Caco-2 (cell line): ENCODE results near the gene AKT3. TPM values are rescaled to one million over a fixed set of nuclear protein-coding genes. Genes with fewer than 3 reads are reported as not detected.

Source experiments
- BruUV-seq: library from RNA; stranded (reverse); fragments of 400-500 nt; replicated peaks from 2 replicates; lab custom pipeline; 2021; lab: Mats Ljungman, UMichigan
- CTCF ChIA-PET: fragments of 300-600 bp; sonication (Branson Sonifier 250); formaldehyde crosslinking; loops from one replicate; lab custom pipeline; 2022; ENCODE audit warnings: antibody characterized with exemption; lab: Charles Lee
- POLR2A ChIA-PET: fragments of 300-600 bp; sonication (Branson Sonifier 250); formaldehyde crosslinking; loops from one replicate; lab custom pipeline; 2022; ENCODE audit warnings: antibody characterized with exemption; lab: Charles Lee
- DNase-seq, 2 experiments: peaks; one replicate each; pipeline versions ENCODE4 v3.0.0 to v3.0.0-alpha.2; 2020 to 2022
- H3K27me3 ChIP-seq: replicated peaks from 2 replicates; pipeline ENCODE4 v1.6.0; 2011; ENCODE audit warnings: low read length; ENCODE audit not compliant: control insufficient read depth, insufficient read depth
- H3K36me3 ChIP-seq: 2 replicates; pipeline ENCODE4 v1.5.1; 2011; ENCODE audit warnings: low read length; ENCODE audit not compliant: control insufficient read depth, insufficient read depth
- H3K4me1 ChIP-seq: fragments of 250-450 bp; sonication (Bioruptor Pico); 2 replicates; pipeline ENCODE4 v1.5.1; 2020; ENCODE audit warnings: mild to moderate bottlenecking
- H3K4me3 ChIP-seq: 2 replicates; pipeline ENCODE4 v1.5.1; 2011; ENCODE audit warnings: low read depth, mild to moderate bottlenecking, control low read depth, low read length
- H3K9me3 ChIP-seq: fragments of 250-450 bp; sonication (Bioruptor Pico); 2 replicates; pipeline ENCODE4 v1.5.1; 2020; ENCODE audit warnings: mild to moderate bottlenecking, moderate library complexity
- H3K27ac Mint-ChIP-seq: one replicate; pipeline ENCODE4 v1.8.0; 2022; ENCODE audit warnings: mixed read lengths; ENCODE audit not compliant: unreplicated experiment
- H3K27me3 Mint-ChIP-seq: one replicate; pipeline ENCODE4 v1.8.0; 2022; ENCODE audit warnings: mixed read lengths; ENCODE audit not compliant: insufficient read depth, unreplicated experiment
- H3K36me3 Mint-ChIP-seq: one replicate; pipeline ENCODE4 v1.8.0; 2022; ENCODE audit warnings: mild to moderate bottlenecking, mixed read lengths; ENCODE audit not compliant: insufficient read depth, unreplicated experiment
- H3K4me1 Mint-ChIP-seq: one replicate; pipeline ENCODE4 v1.8.0; 2022; ENCODE audit warnings: low read depth, mixed read lengths; ENCODE audit not compliant: unreplicated experiment
- H3K4me3 Mint-ChIP-seq: one replicate; pipeline ENCODE4 v1.8.0; 2022; ENCODE audit warnings: mild to moderate bottlenecking, moderate library complexity, mixed read lengths; ENCODE audit not compliant: unreplicated experiment
- H3K9me3 Mint-ChIP-seq: one replicate; pipeline ENCODE4 v1.8.0; 2022; ENCODE audit warnings: mixed read lengths; ENCODE audit not compliant: unreplicated experiment
- CTCF ChIP-seq, 2 experiments: fragments of 200-600 bp in 1 of 2; IDR thresholded peaks; 1 replicate in 1 of 2; 2 replicates in 1 of 2; pipeline versions ENCODE4 v1.5.1 to v1.8.0; 2011 to 2022; ENCODE audit warnings: antibody characterized with exemption in 1 of 2, control low read depth in 1 of 2, inconsistent platforms in 1 of 2, low read depth in 1 of 2, low read length in 1 of 2, mild to moderate bottlenecking in 1 of 2, moderate library complexity in 1 of 2; ENCODE audit not compliant: insufficient read depth in 1 of 2, severe bottlenecking in 1 of 2, unreplicated experiment in 1 of 2
- intact Hi-C: fragments of 100-400 bp; cut with micrococcal nuclease; formaldehyde crosslinking; loops from one replicate; pipeline ENCODE4 v1.10.0; 2022; ENCODE audit not compliant: unreplicated experiment
- total RNA-seq: library from RNA; stranded (reverse); gene quantifications from 2 replicates; pipeline ENCODE4 v1.2.3, GENCODE V29; 2022

The AKT3 gene
- total RNA-seq, 1 experiment from 2014 or later: 3.7 TPM

GRCh38 chr1:243791586-243792267 lies 58.3 kb downstream of the AKT3 start:
- no peaks in the 10 kb centered on the region for H3K9me3 ChIP-seq

GRCh38 chr1:243790404-243790803 lies 59.6 kb downstream of the AKT3 start:
- H3K27ac Mint-ChIP-seq: no peak overlapping the region
- H3K4me3 ChIP-seq: no peak overlapping the region
- H3K27me3 ChIP-seq: no peaks in the 10 kb centered on the region
- H3K9me3 Mint-ChIP-seq: no peaks in the 10 kb centered on the region
- DNase-seq: no peak
- H3K36me3 ChIP-seq: no peaks in the 10 kb centered on the region
- no peaks in the 10 kb centered on the region for H3K27me3 Mint-ChIP-seq
- H3K4me1 Mint-ChIP-seq: peaks cover 19% of the 10 kb centered on the region
- no peak for TF ChIP-seq CTCF (IDR thresholded peaks at IDR 0.05; ENCODE audit: insufficient read depth in 1 of 2, low read depth in 1 of 2, low read length in 1 of 2, severe bottlenecking in 1 of 2, unreplicated experiment in 1 of 2)
- peaks cover 8% of the 10 kb centered on the region; the same call in 1 of the 2 replicates for H3K4me1 ChIP-seq
- intact Hi-C loops: no loop called here
- BruUV-seq: no TSS peak
- no peaks in the 10 kb centered on the region for H3K9me3 ChIP-seq
- CTCF ChIA-PET: no interaction called here
- no peaks in the 10 kb centered on the region for H3K36me3 Mint-ChIP-seq
- H3K4me3 Mint-ChIP-seq: no peak overlapping the region
- POLR2A ChIA-PET: no interaction called here

More at GRCh38 chr1:243791586-243792267, 58.3 kb downstream of the AKT3 start:
- no peak overlapping the region for H3K4me3 ChIP-seq
- H3K27me3 ChIP-seq: no peaks in the 10 kb centered on the region
- Mint-ChIP-seq H3K36me3 (no peaks in the 10 kb centered on the region), H3K4me1 (peaks cover 16% of the 10 kb centered on the region), H3K27me3 (no peaks in the 10 kb centered on the region), H3K9me3 (no peaks in the 10 kb centered on the region), H3K27ac (no peak overlapping the region), H3K4me3 (no peak overlapping the region)
- DNase-seq: no peak
- CTCF ChIA-PET: no interaction called here
- TF ChIP-seq CTCF (IDR thresholded peaks at IDR 0.05; ENCODE audit: insufficient read depth in 1 of 2, low read depth in 1 of 2, low read length in 1 of 2, severe bottlenecking in 1 of 2, unreplicated experiment in 1 of 2): no peak
- POLR2A ChIA-PET: no interaction called here
- no TSS peak for BruUV-seq
- H3K36me3 ChIP-seq: no peaks in the 10 kb centered on the region
- intact Hi-C loops: no loop called here
- peaks cover 8% of the 10 kb centered on the region; the same call in 1 of the 2 replicates for H3K4me1 ChIP-seq

GRCh38 chr1:243786531-243786930 lies 63.5 kb downstream of the AKT3 start:
- Mint-ChIP-seq H3K4me3 (no peak overlapping the region), H3K9me3 (no peaks in the 10 kb centered on the region), H3K27me3 (no peaks in the 10 kb centered on the region), H3K4me1 (peaks cover 9% of the 10 kb centered on the region), H3K36me3 (no peaks in the 10 kb centered on the region), H3K27ac (peak overlapping the region; percentile 48)
- no peaks in the 10 kb centered on the region for H3K36me3 ChIP-seq
- ChIA-PET CTCF (no interaction called here), POLR2A (no interaction called here)
- no peak for DNase-seq
- no peaks in the 10 kb centered on the region for H3K9me3 ChIP-seq
- H3K4me1 ChIP-seq: no peaks in the 10 kb centered on the region
- no peaks in the 10 kb centered on the region for H3K27me3 ChIP-seq
- intact Hi-C loops: no loop called here
- BruUV-seq: no TSS peak
- TF ChIP-seq CTCF (IDR thresholded peaks at IDR 0.05; ENCODE audit: insufficient read depth in 1 of 2, low read depth in 1 of 2, low read length in 1 of 2, severe bottlenecking in 1 of 2, unreplicated experiment in 1 of 2): no peak
- H3K4me3 ChIP-seq: no peak overlapping the region
